ENCODE data around the gene CCDC91. TPM values are rescaled to one million over a fixed set of nuclear protein-coding genes. Genes with fewer than 3 reads are reported as not detected.
A peak's percentile ranks its signal among the peaks of the same experiment; 100 is the strongest.

The CCDC91 gene
- total and polyA plus RNA-seq, 11 donors, result 24.9 to 62.1 (median 51.8) TPM

DNA sequence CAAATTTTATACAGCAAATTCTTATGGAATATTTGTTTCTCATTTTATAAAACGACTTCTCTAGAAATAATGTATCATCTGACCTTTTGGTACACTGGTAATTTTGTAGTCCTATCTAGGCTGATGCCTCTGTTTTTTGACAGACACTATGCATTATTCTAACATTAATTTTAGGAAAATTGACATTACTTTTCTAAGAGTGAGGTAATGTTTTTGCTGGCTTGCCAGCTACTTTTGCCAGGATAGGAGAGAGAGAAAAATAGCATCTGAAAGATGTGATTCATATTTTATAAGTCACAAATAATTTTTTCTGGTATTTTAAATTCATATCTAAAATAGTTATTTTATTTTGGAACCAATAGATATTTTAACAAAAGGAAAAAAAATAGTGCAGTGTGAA lies 153.5 kb downstream of the CCDC91 start:
- ATAC-seq, result no peak
- H3K4me3 ChIP-seq, result no peak overlapping the region
- no peak for DNase-seq
- H3K27me3 ChIP-seq, result no peaks in the 10 kb centered on the region
- no peaks in the 10 kb centered on the region for H3K9me3 ChIP-seq
- 78 to 87% (median 82%) methylated on average over 1 of the region's 1 CpG for whole genome bisulfite sequencing, 4 donors
- H3K36me3 ChIP-seq, result no peaks in the 10 kb centered on the region
- intact Hi-C loops (cut with DNase I), result no loop called here
- H3K4me1 ChIP-seq, result peaks cover 0 to 5% (median 0%) of the 10 kb centered on the region in 12 donors
- H3K27ac ChIP-seq, result no peak overlapping the region
- TF ChIP-seq POLR2A (IDR thresholded peaks at IDR 0.05), result no peak
- TF ChIP-seq, protein P1, sequence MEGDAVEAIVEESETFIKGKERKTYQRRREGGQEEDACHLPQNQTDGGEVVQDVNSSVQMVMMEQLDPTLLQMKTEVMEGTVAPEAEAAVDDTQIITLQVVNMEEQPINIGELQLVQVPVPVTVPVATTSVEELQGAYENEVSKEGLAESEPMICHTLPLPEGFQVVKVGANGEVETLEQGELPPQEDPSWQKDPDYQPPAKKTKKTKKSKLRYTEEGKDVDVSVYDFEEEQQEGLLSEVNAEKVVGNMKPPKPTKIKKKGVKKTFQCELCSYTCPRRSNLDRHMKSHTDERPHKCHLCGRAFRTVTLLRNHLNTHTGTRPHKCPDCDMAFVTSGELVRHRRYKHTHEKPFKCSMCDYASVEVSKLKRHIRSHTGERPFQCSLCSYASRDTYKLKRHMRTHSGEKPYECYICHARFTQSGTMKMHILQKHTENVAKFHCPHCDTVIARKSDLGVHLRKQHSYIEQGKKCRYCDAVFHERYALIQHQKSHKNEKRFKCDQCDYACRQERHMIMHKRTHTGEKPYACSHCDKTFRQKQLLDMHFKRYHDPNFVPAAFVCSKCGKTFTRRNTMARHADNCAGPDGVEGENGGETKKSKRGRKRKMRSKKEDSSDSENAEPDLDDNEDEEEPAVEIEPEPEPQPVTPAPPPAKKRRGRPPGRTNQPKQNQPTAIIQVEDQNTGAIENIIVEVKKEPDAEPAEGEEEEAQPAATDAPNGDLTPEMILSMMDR (IDR thresholded peaks at IDR 0.05), result no peak

DNA sequence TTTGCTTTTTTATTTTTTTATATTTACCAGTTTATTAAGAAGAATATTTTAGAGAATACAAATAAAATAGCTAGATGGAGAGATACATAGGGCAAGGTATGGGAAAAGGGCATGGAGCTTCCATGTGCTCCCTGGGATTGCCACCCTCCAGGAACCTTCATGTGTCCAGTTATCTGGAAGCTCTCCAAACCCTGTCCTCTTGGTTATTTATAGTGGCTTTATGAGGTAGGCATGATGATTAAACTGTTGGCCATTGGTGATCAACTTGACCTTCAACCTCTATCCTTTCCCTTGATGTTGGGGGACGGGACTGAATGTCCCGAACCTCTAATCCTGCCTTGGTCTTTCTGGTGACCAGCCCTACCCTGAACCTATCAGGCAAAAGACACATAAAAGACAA lies 156.3 kb downstream of the CCDC91 start:
- DNase-seq (no peak), ATAC-seq (peak in 3 of 4 donors; percentile 22 to 76 (median 64))
- Histone ChIP-seq H3K27ac (no peak overlapping the region), H3K4me1 (peaks cover 0 to 13% (median 0%) of the 10 kb centered on the region in 12 donors), H3K36me3 (no peaks in the 10 kb centered on the region), H3K4me3 (no peak overlapping the region), H3K27me3 (no peaks in the 10 kb centered on the region), H3K9me3 (no peaks in the 10 kb centered on the region)
- WGBS, 4 donors, result 79 to 93% (median 91%) methylated on average over 2 of the region's 2 CpGs
- no peak for TF ChIP-seq POLR2A (IDR thresholded peaks at IDR 0.05)
- TF ChIP-seq, protein P1 (IDR thresholded peaks at IDR 0.05), result no peak
- intact Hi-C loops (cut with DNase I), result no loop called here

GRCh38 chr12:28349196-28349595 lies 158.9 kb downstream of the CCDC91 start:
- H3K4me1 ChIP-seq, result peaks cover 0 to 13% (median 0%) of the 10 kb centered on the region in 12 donors
- no peaks in the 10 kb centered on the region for H3K27me3 ChIP-seq
- peaks cover 0 to 11% (median 0%) of the 10 kb centered on the region in 12 donors for H3K9me3 ChIP-seq
- DNase-seq (no peak), ATAC-seq (no peak)
- 94 to 99% (median 98%) methylated on average over 2 of the region's 2 CpGs for WGBS, 4 donors
- intact Hi-C loops (cut with DNase I), result no loop called here
- H3K4me3 ChIP-seq, result no peak overlapping the region
- no peak for TF ChIP-seq POLR2A (IDR thresholded peaks at IDR 0.05)
- TF ChIP-seq, protein P1 (IDR thresholded peaks at IDR 0.05), result no peak
- peaks cover 0 to 10% (median 0%) of the 10 kb centered on the region in 9 donors for H3K36me3 ChIP-seq
- H3K27ac ChIP-seq, result no peak overlapping the region

GRCh38 chr12:28350502-28350901 lies 160.2 kb downstream of the CCDC91 start:
- no peak for ATAC-seq
- intact Hi-C loops (cut with DNase I), result no loop called here

More at GRCh38 chr12:28350502-28350901, 160.2 kb downstream of the CCDC91 start:
- peaks cover 0 to 10% (median 0%) of the 10 kb centered on the region in 9 donors for H3K36me3 ChIP-seq
- no peak for TF ChIP-seq POLR2A (IDR thresholded peaks at IDR 0.05)
- TF ChIP-seq, protein P1 (IDR thresholded peaks at IDR 0.05), result no peak
- 16 to 47% (median 30%) methylated on average over 1 of the region's 1 CpG for WGBS, 4 donors
- no peak overlapping the region for H3K27ac ChIP-seq
- no peak overlapping the region for H3K4me3 ChIP-seq
- peaks cover 0 to 11% (median 0%) of the 10 kb centered on the region in 12 donors for H3K9me3 ChIP-seq
- H3K27me3 ChIP-seq, result no peaks in the 10 kb centered on the region
- no peak for DNase-seq
- peaks cover 0 to 13% (median 0%) of the 10 kb centered on the region in 12 donors for H3K4me1 ChIP-seq
